Immature natural killer cell (primary cell): ENCODE data around the gene FAM167B. TPM values are rescaled to one million over a fixed set of nuclear protein-coding genes. Genes with fewer than 3 reads are reported as not detected.
"Not testable (repeated sequence)": the region's sequence is repeated elsewhere in the genome, so short reads cannot be mapped to it uniquely, and the experiment has no call there.

Experiments
- DNase-seq, 3 donors: peaks; one replicate each; pipeline ENCODE4 v3.0.0; 2022; ENCODE audit warnings: mixed read lengths in 1 of 3
- H3K27ac Mint-ChIP-seq, 6 donors: one replicate each; pipeline ENCODE4 v1.8.0; 2020; ENCODE audit warnings: mixed read lengths in 6 of 6, mild to moderate bottlenecking in 5 of 6, inconsistent platforms in 4 of 6, moderate library complexity in 3 of 6
- H3K27me3 Mint-ChIP-seq, 3 donors: one replicate each; pipeline ENCODE4 v1.8.0; 2020 to 2021; ENCODE audit warnings: low read depth in 3 of 3, mild to moderate bottlenecking in 3 of 3, mixed read lengths in 3 of 3, moderate library complexity in 3 of 3, inconsistent platforms in 1 of 3
- H3K36me3 Mint-ChIP-seq, 3 donors: one replicate each; pipeline ENCODE4 v1.8.0; 2020; ENCODE audit warnings: mixed read lengths in 3 of 3, inconsistent platforms in 2 of 3, mild to moderate bottlenecking in 2 of 3
- H3K4me1 Mint-ChIP-seq, 2 donors: one replicate each; pipeline ENCODE4 v1.8.0; 2020; ENCODE audit warnings: inconsistent platforms in 2 of 2, mild to moderate bottlenecking in 2 of 2, mixed read lengths in 2 of 2, moderate library complexity in 1 of 2
- H3K4me3 Mint-ChIP-seq, 5 donors: one replicate each; pipeline ENCODE4 v1.8.0; 2020; ENCODE audit warnings: mild to moderate bottlenecking in 5 of 5, mixed read lengths in 5 of 5, inconsistent platforms in 3 of 5, moderate library complexity in 3 of 5
- H3K9me3 Mint-ChIP-seq, 6 donors: one replicate each; pipeline ENCODE4 v1.8.0; 2020; ENCODE audit warnings: mild to moderate bottlenecking in 6 of 6, mixed read lengths in 6 of 6, inconsistent platforms in 4 of 6, moderate library complexity in 3 of 6
- polyA plus RNA-seq, 3 donors: library from polyadenylated mRNA; unstranded; fragments of 300-500 nt; fragmentation: Illumina TruSeq; gene quantifications; one replicate each; pipeline ENCODE4 v1.2.3, GENCODE V29; 2021

Gene FAM167B
- polyA plus RNA-seq, 3 donors from 2014 or later: 0.28 to 0.53 TPM; not detected in 1

DNA sequence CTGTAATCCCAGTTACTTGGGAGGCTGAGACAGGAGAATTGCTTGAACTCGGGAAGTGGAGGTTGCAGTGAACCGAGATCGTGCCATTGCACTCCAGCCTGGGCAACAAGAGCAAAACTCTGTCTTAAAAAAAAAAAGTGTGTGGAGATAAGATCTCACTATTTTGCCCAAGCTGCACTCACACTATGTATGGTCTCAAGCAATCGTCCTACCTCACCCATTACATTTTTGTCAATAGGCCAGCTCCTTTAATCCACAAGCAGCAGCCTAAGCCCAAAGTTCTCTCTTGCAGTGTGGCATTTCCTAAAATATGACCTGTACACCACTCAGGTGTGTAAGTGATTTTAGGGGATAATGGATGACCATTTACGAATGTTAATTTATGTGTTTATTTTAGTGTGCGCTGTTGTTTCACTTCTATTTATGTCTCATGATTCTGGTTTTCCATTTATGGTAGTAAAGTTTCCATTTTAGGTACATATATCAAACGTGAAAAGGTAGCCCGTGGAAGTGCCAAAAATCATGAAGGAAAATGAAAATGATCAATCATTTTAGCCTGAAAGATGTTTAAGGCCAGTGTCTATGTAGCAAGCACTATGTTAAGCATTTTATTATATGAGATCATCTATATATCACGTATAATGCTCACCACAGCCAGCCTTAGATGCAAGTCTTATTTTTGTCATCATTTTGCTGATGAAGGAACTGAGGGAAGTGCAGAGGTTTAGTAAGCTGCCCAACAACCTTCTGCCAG, 9.6 kb downstream of the FAM167B start:
- peaks cover 10 to 18% (median 11%) of the 10 kb centered on the region in 3 donors for H3K36me3 Mint-ChIP-seq
- peak in 2 of 3 donors; percentile 35 to 46 for DNase-seq
- H3K27me3 Mint-ChIP-seq: peaks cover 5 to 21% (median 19%) of the 10 kb centered on the region in 3 donors
- H3K4me3 Mint-ChIP-seq: peak overlapping the region; percentile 78 to 92 (median 83)
- peak overlapping the region; percentile 92 to 98 (median 96) for H3K27ac Mint-ChIP-seq
- peaks cover 74 to 75% of the 10 kb centered on the region in 2 donors for H3K4me1 Mint-ChIP-seq
- H3K9me3 Mint-ChIP-seq: peaks cover 0 to under 1% (median 0%) of the 10 kb centered on the region in 6 donors

- Mint-ChIP-seq H3K27me3 (peaks cover 3 to 18% (median 15%) of the 10 kb centered on the region in 3 donors), H3K9me3 (no peaks in the 10 kb centered on the region), H3K36me3 (peaks cover 8 to 14% (median 10%) of the 10 kb centered on the region in 3 donors), H3K4me1 (peaks cover 68 to 70% of the 10 kb centered on the region in 2 donors), H3K27ac (peak overlapping the region; percentile 92 to 98 (median 96)), H3K4me3 (peak overlapping the region; percentile 78 to 92 (median 83))
- DNase-seq: no peak
Observed at GRCh38 chr1:32257227-32257508, 10.1 kb downstream of the FAM167B start.

DNA sequence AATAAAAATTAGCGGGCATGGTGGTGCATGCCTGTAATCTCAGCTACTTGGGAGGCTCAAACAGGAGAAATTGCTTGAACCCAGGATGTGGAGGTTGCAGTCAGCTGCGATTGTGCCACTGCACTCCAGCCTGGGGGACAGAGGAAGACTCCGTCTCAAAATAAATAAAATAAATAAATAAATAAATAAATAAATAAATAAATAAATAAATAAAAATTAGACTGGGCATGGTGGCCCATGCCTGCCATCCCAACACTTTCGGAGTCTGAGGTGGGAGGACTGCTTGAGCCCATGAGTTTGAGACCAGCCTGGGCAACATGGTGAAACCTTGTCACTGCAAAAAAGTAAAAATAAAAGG, 16.2 kb downstream of the FAM167B start:
- H3K4me1 Mint-ChIP-seq: peaks cover 52 to 54% of the 10 kb centered on the region in 2 donors

DNA sequence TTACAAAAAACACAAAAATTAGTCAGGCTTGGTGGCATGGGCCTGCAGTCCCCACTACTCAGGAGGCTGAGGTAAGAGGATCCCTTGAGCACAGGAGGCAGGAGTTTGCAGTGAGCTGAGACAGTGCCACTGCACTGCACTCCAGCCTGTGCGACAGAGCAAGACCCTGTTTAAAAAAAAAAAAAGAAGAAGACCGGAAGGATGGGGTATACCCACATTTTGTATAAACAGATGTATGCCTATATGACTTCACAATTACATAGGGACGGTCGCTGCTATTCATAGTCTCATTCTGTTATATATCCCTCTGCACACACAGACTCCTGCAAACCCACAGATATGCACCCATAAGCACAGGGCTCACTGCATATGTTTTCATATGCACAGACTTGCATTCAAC, 16.7 kb downstream of the FAM167B start:
- peaks cover 0 to 4% (median 0%) of the 10 kb centered on the region in 3 donors for H3K27me3 Mint-ChIP-seq
- H3K36me3 Mint-ChIP-seq: peaks cover 5 to 23% (median 7%) of the 10 kb centered on the region in 3 donors
- H3K9me3 Mint-ChIP-seq: no peaks in the 10 kb centered on the region
- peaks cover 50 to 54% of the 10 kb centered on the region in 2 donors for H3K4me1 Mint-ChIP-seq
- peak overlapping the region; percentile 60 to 97 (median 88) for H3K27ac Mint-ChIP-seq
- peak overlapping the region; percentile 15 to 85 (median 63) for H3K4me3 Mint-ChIP-seq
- DNase-seq: peak in 1 of 3 donors; percentile 34

More for the DNA sequence above, 16.2 kb downstream of the FAM167B start:
- not testable (repeated sequence) for H3K27me3 Mint-ChIP-seq, H3K9me3 Mint-ChIP-seq, H3K4me3 Mint-ChIP-seq, DNase-seq
- peak overlapping the region in 4 of 6 donors; percentile 49 to 88 (median 76) for H3K27ac Mint-ChIP-seq
- peaks cover 5 to 23% (median 7%) of the 10 kb centered on the region in 3 donors for H3K36me3 Mint-ChIP-seq

DNA sequence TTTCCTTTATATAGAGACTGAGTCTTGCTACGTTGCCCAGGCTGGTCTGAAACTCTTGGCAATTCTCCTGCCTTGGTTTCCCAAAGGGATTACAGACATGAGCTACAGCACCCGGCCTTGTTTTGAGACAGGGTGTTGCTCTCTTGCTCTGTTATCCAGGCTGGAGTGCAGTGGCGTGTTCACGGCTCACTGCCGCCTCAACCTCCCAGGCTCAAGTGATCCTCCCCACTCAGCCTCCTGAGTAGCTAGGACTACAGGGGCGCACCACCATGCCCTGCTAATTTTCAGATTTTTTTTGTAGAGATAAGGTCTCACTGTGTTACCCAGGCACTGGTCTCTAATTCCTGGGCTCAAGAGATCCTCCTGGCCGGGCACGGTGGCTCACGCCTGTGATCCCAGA, 18.8 kb downstream of the FAM167B start:
- Mint-ChIP-seq H3K9me3 (no peaks in the 10 kb centered on the region), H3K27me3 (peaks cover 0 to 2% (median 0%) of the 10 kb centered on the region in 3 donors)

DNA sequence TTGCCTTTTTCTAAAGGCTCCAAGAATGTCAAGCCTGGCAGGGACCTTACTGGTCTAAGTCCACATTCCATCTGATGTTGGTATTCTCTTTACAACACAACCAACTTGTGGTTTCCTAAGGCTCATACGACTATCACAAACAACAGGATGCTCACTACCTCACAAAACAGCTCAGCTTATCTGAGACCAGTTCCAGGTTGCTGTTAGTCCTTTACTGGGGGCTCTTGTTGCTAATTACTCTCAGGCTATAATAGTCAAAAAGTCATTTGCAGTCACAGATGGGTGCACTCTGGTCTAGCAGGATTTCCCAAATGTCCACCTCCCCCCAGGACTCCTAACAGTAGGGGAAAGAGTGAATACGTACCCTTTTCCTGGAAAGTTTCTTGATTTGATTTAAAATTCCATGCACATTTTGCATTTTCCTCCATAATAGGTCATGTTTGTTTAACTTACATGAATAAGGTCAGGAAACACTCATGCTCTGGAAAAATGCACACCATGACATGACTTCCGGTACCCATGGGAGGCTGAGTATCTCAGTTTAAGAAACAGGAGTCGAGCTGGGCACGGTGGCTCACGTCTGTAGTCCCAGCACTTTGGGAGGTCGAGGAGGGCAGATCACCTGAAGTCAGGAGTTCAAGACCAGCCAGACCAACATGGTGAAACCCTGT, 20.0 kb downstream of the FAM167B start:
- peaks cover 56% of the 10 kb centered on the region in 2 donors for H3K4me1 Mint-ChIP-seq
- peak overlapping the region; percentile 81 to 99 (median 98) for H3K27ac Mint-ChIP-seq
- H3K36me3 Mint-ChIP-seq: peaks cover 0 to 16% (median 3%) of the 10 kb centered on the region in 3 donors
- DNase-seq: no peak
- peaks cover 3 to 8% (median 3%) of the 10 kb centered on the region in 3 donors for H3K27me3 Mint-ChIP-seq
- H3K9me3 Mint-ChIP-seq: no peaks in the 10 kb centered on the region
- H3K4me3 Mint-ChIP-seq: peak overlapping the region; percentile 65 to 85 (median 83)

More for the DNA sequence above, 18.8 kb downstream of the FAM167B start:
- DNase-seq: no peak
- Mint-ChIP-seq H3K4me1 (peaks cover 45 to 48% of the 10 kb centered on the region in 2 donors), H3K4me3 (peak overlapping the region in 2 of 5 donors; percentile 28 to 62), H3K36me3 (peaks cover 0 to 16% (median 4%) of the 10 kb centered on the region in 3 donors), H3K27ac (peak overlapping the region; percentile 49 to 90 (median 84))

DNA sequence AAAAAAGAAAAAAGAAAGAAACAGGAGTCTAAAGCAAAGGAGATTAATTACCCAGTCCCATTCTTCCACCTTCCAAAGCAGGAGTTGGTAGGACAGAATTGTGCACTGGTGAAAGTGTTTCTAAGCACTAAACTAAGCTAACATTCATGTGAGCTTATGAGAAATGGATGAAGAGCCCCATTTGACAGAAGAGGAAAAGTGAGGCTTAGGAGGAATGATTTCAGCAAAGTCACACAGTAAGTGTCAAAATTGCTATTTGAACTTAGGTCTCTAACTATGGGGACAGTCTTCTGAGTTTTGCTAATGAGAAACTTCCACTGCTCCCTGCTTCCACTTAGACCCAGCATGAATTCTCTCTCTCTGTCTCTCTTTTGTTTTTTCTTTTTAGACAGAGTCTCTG, 22.7 kb downstream of the FAM167B start:
- Mint-ChIP-seq H3K27ac (peak overlapping the region; percentile 55 to 88 (median 81)), H3K36me3 (peaks cover 0 to 20% (median 3%) of the 10 kb centered on the region in 3 donors), H3K4me3 (peak overlapping the region in 1 of 5 donors; percentile 14), H3K4me1 (peaks cover 64 to 66% of the 10 kb centered on the region in 2 donors), H3K9me3 (peaks cover 0 to 3% (median 0%) of the 10 kb centered on the region in 6 donors), H3K27me3 (peaks cover 7 to 17% (median 9%) of the 10 kb centered on the region in 3 donors)
- DNase-seq: no peak

- H3K36me3 Mint-ChIP-seq: peaks cover 0 to 20% (median 6%) of the 10 kb centered on the region in 3 donors
- peak overlapping the region; percentile 83 to 96 (median 92) for H3K27ac Mint-ChIP-seq
- peaks cover 0 to 3% (median 0%) of the 10 kb centered on the region in 6 donors for H3K9me3 Mint-ChIP-seq
- peaks cover 47 to 48% of the 10 kb centered on the region in 2 donors for H3K4me1 Mint-ChIP-seq
- peak in 1 of 3 donors; percentile 41 for DNase-seq
- H3K4me3 Mint-ChIP-seq: peak overlapping the region; percentile 60 to 79 (median 75)
- H3K27me3 Mint-ChIP-seq: peaks cover 7 to 19% (median 9%) of the 10 kb centered on the region in 3 donors
Observed at GRCh38 chr1:32272557-32273390, 25.8 kb downstream of the FAM167B start.

DNA sequence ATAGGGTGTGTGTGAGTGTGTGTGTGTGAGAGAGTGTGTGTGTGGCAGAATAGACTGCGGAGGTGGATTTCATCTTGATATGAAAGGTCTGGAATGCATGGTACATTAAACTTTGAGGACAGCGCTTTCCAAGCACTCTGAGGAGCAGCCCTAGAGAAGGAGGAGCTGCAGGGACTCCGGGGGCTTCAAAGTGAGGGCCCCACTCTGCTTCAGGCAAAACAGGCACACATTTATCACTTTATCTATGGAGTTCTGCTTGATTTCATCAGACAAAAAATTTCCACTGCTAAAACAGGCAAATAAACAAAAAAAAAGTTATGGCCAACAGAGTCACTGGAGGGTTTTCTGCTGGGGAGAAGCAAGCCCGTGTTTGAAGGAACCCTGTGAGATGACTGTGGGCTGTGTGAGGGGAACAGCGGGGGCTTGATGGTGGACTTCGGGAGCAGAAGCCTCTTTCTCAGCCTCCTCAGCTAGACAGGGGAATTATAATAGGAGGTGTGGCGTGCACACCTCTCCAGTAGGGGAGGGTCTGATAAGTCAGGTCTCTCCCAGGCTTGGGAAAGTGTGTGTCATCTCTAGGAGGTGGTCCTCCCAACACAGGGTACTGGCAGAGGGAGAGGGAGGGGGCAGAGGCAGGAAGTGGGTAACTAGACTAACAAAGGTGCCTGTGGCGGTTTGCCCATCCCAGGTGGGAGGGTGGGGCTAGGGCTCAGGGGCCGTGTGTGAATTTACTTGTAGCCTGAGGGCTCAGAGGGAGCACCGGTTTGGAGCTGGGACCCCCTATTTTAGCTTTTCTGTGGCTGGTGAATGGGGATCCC, 26.6 kb downstream of the FAM167B start:
- H3K36me3 Mint-ChIP-seq: peaks cover under 1 to 25% (median 6%) of the 10 kb centered on the region in 3 donors
- peak overlapping the region; percentile 60 to 79 (median 73) for H3K4me3 Mint-ChIP-seq
- peaks cover 47 to 48% of the 10 kb centered on the region in 2 donors for H3K4me1 Mint-ChIP-seq

DNA sequence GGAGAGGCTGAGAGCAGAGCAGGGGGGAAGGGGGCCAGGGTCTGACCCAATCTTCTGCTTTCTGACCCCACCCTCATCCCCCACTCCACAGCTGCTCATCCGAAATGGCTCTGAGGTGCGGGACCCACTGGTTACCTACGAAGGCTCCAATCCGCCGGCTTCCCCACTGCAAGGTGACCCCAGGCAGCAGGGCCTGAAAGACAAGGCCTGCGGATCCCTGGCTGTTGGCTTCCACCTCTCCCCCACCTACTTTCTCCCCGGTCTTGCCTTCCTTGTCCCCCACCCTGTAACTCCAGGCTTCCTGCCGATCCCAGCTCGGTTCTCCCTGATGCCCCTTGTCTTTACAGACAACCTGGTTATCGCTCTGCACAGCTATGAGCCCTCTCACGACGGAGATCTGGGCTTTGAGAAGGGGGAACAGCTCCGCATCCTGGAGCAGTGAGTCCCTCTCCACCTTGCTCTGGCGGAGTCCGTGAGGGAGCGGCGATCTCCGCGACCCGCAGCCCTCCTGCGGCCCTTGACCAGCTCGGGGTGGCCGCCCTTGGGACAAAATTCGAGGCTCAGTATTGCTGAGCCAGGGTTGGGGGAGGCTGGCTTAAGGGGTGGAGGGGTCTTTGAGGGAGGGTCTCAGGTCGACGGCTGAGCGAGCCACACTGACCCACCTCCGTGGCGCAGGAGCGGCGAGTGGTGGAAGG, 27.8 kb downstream of the FAM167B start:
- DNase-seq: no peak
- Mint-ChIP-seq H3K4me3 (peak overlapping the region in 1 of 5 donors; percentile 75), H3K9me3 (peaks cover 0 to 3% (median 0%) of the 10 kb centered on the region in 6 donors), H3K27me3 (peaks cover 7 to 20% (median 9%) of the 10 kb centered on the region in 3 donors), H3K4me1 (peaks cover 42 to 44% of the 10 kb centered on the region in 2 donors), H3K27ac (peak overlapping the region; percentile 83 to 96 (median 92)), H3K36me3 (peaks cover 6 to 37% (median 10%) of the 10 kb centered on the region in 3 donors)

More for the DNA sequence above, 26.6 kb downstream of the FAM167B start:
- Mint-ChIP-seq H3K9me3 (peaks cover 0 to 3% (median 0%) of the 10 kb centered on the region in 6 donors), H3K27ac (peak overlapping the region; percentile 83 to 96 (median 92)), H3K27me3 (peaks cover 7 to 19% (median 9%) of the 10 kb centered on the region in 3 donors)
- peak; percentile 61 to 64 (median 61) for DNase-seq

DNA sequence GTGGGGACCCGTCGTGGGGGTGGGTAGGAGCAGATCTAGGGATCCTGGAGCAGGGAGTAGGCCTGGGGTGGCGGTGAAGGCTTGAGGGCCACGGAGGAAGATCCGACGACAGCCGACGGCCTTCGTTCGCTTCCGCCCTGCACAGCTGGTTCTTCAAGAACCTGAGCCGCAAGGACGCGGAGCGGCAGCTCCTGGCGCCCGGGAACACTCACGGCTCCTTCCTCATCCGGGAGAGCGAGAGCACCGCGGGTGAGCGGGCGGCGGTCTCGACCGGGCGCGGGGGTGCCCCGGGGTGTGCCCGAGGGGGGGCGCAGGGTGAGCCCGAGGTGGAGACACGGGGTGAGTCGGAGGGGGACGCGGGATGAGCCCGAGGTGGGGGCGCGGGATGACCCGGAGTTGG, 28.4 kb downstream of the FAM167B start:
- Mint-ChIP-seq H3K4me1 (peaks cover 39 to 42% of the 10 kb centered on the region in 2 donors), H3K27ac (peak overlapping the region in 2 of 6 donors; percentile 61 to 91), H3K36me3 (peaks cover 6 to 42% (median 10%) of the 10 kb centered on the region in 3 donors), H3K4me3 (no peak overlapping the region), H3K9me3 (peaks cover 0 to 3% (median 0%) of the 10 kb centered on the region in 6 donors), H3K27me3 (peaks cover 7 to 20% (median 9%) of the 10 kb centered on the region in 3 donors)
- DNase-seq: no peak
